HT1080 (cell line): ENCODE results near the gene FBXO31. TPM values are rescaled to one million over a fixed set of nuclear protein-coding genes. Genes with fewer than 3 reads are reported as not detected.

Experiments used
- DNase-seq: peaks from one replicate; pipeline ENCODE4 v3.0.0-alpha.2; 2015; ENCODE audit warnings: low read depth
- polyA plus RNA-seq, 2 experiments: library from polyadenylated mRNA; depleted of rRNA; stranded (reverse); fragments of >200 nt; gene quantifications; 2 replicates each; pipeline ENCODE4 v1.2.3, GENCODE V29; 2015
- total RNA-seq: library from RNA; depleted of rRNA; stranded (reverse); fragments of >200 nt; shearing (Covaris generic); gene quantifications from 2 replicates; pipeline ENCODE4 v1.2.3, GENCODE V29; 2014; rRNA removed

FBXO31 gene
- total RNA-seq = 16.7 and 18.3 TPM in 2 replicates
- 10.4 and 10.8 TPM in 2 replicates for polyA plus RNA-seq (2015; cell fraction: cytosol; rRNA removed)
- 21.8 and 24.8 TPM in 2 replicates for polyA plus RNA-seq (2015; cell fraction: nucleus; rRNA removed)

DNA sequence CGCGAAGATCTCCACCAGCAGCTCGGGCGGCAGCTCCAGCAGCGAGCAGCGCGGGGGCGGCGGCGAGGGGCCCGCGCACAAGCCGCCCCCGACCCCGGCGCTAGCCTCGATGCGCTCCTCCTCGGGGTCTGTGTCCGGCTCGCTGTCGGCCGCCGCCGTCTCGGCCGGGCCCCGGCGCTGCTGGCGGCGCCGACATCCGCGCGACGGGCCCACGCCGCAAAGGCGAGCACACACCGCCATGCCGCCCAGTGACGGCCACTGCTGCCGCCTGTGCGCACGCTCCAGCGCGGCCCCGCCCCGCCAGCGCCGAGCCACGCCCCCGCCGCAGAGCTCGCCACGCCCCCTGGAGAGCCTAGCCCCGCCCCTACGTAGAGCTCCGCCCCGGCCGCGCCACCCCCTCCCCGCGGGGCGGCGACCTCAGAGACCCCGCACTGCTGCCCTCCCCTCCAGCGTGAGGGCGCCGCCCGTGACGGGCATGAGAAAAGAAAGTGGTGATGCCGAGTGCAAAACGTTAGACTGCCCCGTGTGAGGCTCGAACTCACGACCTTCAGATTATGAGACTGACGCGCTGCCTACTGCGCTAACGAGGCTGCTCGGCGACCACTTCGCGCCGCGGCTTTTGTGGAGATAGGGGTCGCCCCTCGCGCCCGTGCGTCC lies at the start of gene FBXO31:
TSS of gene FBXO31 (minus strand) at position 272 of the 657 bp plus-strand sequence. CDS start at position 240, 32 bp downstream.
- peak; percentile 89 for DNase-seq

- DNase-seq = no peak
These were observed 48.8 kb upstream of the FBXO31 start for GRCh38 chr16:87432330-87432915.

DNA sequence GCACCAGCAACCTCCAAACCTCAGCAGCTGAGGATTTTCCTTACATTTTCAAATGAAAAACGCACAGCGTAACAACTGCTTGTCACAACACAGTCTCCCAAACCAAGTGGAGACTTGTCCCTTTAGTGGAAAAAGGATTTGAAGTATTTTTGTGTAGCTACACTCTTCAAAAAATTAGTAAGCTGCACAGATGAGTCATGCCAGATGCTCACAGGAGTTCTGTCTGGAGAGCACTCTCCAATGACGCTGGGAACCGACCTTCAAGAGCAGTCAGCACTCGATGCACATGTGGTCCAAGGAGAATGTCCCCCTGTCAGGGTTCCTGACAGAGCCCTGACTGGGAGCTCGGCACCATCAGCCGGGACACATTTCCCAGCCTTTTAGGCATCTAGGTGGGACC lies 48.4 kb upstream of the FBXO31 start:
- DNase-seq = peak; percentile 61

- DNase-seq = no peak
These were observed 43.0 kb upstream of the FBXO31 start for GRCh38 chr16:87426423-87427215.

GRCh38 chr16:87425941-87426340 lies 42.4 kb upstream of the FBXO31 start:
- DNase-seq = no peak

DNA sequence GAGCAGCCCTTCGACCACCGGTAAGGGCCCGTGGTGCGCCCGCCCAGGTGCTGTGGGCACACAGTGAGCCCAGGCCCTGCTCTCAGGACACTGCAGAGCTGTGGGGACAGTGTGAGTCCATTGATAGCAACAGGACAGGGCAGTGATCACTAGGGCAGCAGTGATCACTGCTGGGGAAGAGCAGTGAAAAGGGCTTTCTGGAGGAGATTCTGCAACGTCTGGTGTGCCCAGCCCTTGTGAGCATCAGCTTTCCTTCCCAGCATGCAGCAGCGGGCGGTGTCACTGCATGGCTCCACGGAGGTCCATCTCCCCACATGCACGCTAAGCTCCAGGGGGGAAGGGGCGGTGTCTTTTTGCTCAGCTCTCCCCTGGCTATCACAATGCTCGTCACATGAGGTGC lies 40.7 kb upstream of the FBXO31 start:
- no peak for DNase-seq

DNA sequence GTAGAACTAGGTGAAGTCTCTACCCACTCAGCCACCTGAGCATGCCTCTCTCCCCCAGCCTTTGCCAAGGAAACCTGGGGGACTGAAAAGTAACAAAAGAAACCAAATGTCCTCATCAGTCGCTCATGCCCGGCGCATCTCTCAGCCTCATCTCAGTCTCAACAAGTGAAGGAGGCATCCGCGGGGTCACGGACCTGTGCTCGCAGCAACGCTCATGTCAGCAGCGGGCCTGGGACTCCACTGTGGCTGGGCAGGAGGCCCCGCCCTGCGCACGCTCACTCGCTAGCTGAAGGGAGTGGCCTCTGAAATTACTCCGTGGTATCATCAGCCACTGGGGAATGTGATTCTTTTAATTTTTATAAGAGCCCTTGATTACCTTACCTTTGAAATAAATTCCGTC lies 39.9 kb upstream of the FBXO31 start:
- DNase-seq = no peak

- DNase-seq = no peak
These were observed 38.5 kb upstream of the FBXO31 start for GRCh38 chr16:87422106-87422505.

DNA sequence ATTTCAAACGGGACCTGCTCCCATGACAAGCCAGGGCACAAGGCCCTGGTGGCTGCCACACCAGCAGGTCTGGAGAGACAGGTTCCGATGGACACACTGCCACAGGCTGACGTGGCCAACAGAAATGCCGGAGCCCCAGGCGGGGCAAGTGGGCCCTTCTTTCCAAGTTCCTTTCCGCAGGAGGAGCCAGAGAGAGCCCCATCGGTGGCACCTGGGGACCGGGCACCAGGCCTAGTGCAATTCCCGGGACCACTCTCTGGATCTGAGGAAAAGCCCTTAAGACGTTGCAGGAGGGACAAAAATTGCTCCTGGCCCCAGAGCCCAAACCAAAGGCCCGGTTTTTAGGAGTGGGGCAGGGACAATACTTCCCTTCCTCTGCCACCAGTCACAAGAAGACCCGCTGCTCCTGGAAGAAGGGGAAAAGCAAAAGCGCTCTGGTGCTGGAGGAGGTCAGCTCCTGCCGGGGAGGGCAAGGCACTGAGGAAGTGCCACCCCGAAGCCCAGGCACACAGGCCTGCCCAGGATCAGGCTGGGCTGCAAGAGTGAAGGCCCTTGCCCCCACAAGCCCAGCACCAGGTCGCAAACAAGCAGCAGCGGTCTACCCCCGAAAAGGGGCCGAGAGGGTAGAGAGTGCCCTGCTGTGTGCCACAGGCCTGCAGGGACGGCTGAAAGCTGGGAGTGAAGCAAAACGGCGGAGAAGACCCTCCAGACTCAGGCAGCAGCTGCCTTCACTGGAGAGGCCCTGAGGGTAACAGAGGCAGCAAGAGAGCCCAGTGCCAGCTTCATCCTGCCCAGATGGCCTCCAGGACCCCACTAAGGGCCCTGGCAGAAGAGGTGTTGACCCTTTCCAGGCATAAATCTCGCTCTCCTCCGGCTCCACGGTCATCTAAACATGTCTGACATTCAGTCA lies 37.7 kb upstream of the FBXO31 start:
- no peak for DNase-seq

DNA sequence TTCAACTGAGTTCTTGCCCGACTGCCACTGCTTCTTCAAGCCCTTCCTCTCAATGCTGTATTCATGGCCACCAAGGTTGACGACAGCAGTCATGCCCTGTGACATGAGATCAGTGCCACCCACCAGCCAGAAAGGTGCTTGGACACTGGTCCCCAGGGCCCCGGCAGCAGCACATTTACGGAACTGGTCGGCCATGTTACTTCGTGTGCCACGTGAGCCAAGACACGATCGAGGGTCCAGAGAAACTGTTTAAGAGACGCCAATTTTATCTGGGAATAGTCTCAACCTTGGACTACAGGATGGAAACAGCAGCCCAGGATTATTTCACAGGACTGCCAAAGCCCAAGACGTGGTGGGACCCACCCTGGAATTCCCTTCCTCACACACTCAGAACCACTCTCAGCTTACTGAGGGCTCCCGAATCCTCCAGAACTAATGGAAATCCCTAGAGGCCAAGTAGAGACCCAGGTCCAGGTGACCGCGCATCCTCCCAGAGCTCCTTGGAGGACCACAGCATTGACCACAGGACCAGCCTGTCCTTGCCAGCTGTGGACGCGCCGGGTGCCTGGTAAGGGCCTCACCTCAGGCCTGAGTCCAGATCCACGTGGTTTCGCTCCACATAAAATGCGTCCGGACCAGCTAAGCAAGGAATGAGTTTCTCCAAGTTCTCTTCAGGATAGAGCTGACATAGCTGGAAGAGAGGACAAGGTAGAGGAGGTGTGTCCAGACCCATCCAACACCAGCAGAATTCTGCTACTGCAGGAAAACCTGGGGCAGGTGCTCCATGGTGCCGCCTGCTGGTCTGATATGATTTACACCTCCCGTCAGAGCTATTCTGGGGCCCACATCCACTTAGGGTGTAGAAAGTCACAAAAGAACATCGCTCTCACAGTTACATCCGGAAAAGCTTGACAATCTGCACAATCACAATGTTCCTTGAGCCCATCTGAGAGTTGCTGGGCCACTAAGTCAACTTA lies 36.7 kb upstream of the FBXO31 start:
- no peak for DNase-seq

DNA sequence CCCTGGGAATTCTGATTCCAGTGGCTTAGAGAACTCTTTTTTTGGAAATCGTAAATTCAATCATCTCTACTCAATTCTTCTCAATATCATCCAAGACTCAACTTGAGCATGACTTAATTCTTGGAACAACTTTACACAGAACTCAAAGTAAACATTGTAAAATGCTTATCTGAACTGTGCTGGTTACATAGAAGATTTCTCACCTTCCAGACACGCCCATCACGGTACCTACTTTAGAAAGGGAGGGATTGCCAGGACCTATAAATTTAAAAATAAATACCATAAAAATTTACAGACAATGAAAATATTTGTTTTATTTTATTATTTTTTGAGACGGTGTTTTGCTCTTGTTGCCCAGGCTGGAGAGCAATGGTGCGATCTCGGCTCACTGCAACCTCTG lies 35.1 kb upstream of the FBXO31 start:
- no peak for DNase-seq

- DNase-seq = no peak
These were observed 34.6 kb upstream of the FBXO31 start for GRCh38 chr16:87418216-87418615.

GRCh38 chr16:87417528-87417910 lies 33.9 kb upstream of the FBXO31 start:
- no peak for DNase-seq

DNA sequence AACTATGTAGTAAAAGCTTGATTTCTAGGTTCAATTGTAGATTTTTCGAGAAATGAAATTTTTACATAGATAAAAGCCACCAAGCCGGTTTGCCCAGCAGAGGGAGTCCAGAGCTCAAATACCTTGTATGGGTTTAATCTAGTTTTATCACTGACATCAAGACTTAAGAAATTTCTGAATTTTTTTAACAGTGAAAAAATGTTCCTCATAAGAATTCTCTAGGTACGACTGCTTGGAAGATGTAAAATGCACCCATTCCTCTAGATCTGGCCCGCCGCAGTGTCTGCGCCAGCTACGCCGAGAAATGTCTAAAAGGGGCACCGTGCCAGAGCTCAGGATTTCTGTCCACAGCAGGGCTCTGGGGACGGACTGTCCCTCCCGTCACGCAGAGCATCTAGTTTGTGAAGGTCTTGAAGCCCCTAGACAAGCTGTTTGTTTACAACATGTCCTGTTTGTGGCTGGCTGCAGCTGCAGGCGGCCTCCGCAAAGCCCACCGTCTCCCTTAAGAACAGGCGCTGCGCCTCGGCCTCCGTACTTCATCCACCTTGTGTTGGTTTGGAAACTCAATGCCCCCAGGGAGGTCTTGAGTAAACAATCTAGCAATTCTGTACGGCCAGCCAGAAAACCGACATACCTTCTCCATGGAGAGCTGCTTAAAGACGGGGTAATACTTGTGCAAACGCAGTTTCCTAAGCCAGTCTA lies 33.4 kb upstream of the FBXO31 start:
- peak; percentile 19 for DNase-seq

DNA sequence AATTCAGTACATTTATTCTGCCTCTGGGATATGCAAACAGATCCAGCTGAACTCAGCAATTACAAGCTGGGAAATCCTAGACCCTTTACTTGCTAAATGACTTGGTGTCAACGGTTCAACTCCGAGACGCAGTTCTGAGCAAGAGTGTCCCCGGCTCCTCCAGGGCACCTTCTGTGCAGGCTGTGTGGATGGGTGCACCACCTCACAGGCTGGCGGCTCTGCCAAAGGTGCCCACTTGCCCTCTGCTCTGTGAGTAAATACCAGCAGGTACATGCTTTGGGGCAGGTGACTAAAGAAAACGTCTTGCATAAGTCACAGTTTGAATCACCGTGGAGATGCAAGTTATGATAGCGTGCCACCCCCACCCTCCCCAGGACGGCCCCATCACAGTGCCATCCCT lies 31.9 kb upstream of the FBXO31 start:
- DNase-seq = no peak

DNA sequence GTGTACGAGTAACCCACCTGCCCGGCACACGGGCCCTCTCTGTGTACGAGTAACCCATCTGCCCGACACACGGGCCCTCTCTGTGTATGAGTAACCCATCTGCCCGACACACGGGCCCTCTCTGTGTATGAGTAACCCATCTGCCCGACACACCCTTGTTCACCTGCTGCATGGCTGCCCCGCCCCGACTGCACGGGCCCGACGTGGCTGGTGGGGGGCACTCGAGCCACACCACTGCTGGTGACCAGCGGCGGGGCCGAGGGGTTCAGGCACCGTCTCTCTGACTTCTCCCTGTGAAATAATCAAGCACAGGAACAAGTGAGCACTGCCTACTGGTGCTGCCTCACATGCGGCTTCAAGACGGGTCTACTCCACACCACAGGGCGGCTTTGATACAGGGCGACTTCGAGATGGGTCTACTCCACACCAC lies 30.7 kb upstream of the FBXO31 start:
- no peak for DNase-seq

DNA sequence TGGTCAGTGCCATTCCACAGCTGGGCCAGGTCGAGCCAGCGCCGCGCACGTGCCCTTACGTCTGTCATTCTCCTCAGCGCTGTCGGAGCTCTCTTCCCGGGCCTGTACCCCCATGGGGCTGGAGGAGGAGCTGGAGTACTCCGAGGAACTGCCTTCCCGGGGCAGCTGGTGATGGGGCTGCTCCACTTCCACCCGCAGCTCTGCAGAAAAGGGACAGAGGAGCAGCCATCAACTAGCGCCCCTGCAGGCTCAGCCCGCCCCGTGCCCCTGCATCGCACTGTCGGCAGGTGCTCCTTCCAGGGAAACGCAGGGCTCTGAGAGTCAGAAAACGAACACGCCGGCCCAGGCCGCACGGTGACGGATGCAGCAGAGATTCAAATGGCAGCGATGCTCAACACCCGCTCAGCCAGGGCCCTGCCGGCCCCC lies 29.4 kb upstream of the FBXO31 start:
- DNase-seq = no peak

DNA sequence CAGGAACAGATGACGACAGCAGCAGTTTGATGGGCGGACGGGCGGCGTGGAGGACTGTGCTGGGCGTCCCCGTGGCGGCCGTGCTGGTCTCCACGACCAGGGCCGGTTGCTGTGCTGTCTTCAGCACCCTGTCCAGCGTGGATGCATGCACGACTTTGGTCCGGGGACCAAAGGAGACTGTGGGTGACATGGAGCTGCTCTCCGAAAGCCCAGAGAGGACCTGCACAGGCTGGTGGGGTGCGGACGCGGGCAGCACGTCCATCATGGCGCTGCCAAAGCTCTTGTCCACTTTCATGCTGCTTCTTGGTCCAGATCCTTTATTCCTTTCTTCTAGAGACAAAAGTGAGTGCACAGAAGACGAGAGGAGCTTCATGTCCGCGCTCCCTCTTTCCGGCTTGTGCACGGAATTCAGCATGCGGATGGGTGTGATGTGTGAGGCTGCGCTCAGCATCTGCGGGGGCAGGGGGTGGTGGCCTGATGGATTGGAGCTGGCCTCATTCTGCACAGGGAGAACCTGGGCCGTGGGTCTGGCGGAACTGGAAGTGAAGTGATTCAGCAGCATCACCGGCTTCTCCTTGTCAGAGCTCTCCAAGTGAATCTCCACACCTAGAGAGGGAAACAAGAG lies 28.9 kb upstream of the FBXO31 start:
- DNase-seq = no peak
